GM23248 (cell line): ENCODE results near the gene AAK1.

ENCODE experiments used
- EZH2 ChIP-seq: fragments of 200-600 bp; sonication (generic); IDR thresholded peaks from 2 replicates; pipeline ENCODE4 v1.6.1; 2018; ENCODE audit warnings: antibody characterized with exemption, mild to moderate bottlenecking; ENCODE audit not compliant: insufficient read depth, poor library complexity, severe bottlenecking
- EZH2phosphoT487 ChIP-seq: fragments of 200-600 bp; sonication (generic); IDR thresholded peaks from 2 replicates; pipeline ENCODE4 v1.6.1; 2018; ENCODE audit warnings: antibody characterized with exemption, moderate library complexity, mild to moderate bottlenecking, low read depth; ENCODE audit not compliant: insufficient read depth

- TF ChIP-seq EZH2phosphoT487 (no peak), EZH2 (no peak)
Measured at GRCh38 chr2:69631402-69631801, 12.1 kb downstream of the AAK1 start.
